H9 (cell line): ENCODE results near the gene MMEL1. TPM values are rescaled to one million over a fixed set of nuclear protein-coding genes. Genes with fewer than 3 reads are reported as not detected.

Experiments
- DNase-seq: peaks from one replicate; pipeline ENCODE4 v3.0.0-alpha.2; 2017
- H2AFZ ChIP-seq: one replicate; pipeline ENCODE4 v1.6.1; 2013; ENCODE audit warnings: mild to moderate bottlenecking, low read length, control low read depth, moderate library complexity
- H2AK5ac ChIP-seq: 2 replicates; pipeline ENCODE4 v1.6.1; 2013; ENCODE audit warnings: low read length, control low read depth, mixed read lengths; ENCODE audit not compliant: insufficient read length
- H2BK120ac ChIP-seq: one replicate; pipeline ENCODE4 v1.6.1; 2013; ENCODE audit warnings: low read depth, mild to moderate bottlenecking, low read length, control low read depth, inconsistent platforms; ENCODE audit not compliant: poor library complexity, severe bottlenecking
- H2BK12ac ChIP-seq: 2 replicates; pipeline ENCODE4 v1.6.1; 2013; ENCODE audit warnings: low read length, control low read depth, mixed read lengths, low read depth; ENCODE audit not compliant: insufficient read length
- H2BK15ac ChIP-seq: 2 replicates; pipeline ENCODE4 v1.6.1; 2013; ENCODE audit warnings: low read depth, low read length, control low read depth
- H2BK20ac ChIP-seq: one replicate; pipeline ENCODE4 v1.6.1; 2013; ENCODE audit warnings: low read depth, mild to moderate bottlenecking, low read length, control low read depth, inconsistent platforms; ENCODE audit not compliant: poor library complexity, severe bottlenecking
- H2BK5ac ChIP-seq: 2 replicates; pipeline ENCODE4 v1.6.1; 2013; ENCODE audit warnings: low read length, control low read depth, mixed read lengths; ENCODE audit not compliant: insufficient read length
- H3K14ac ChIP-seq: 2 replicates; pipeline ENCODE4 v1.6.1; 2013; ENCODE audit warnings: low read length, control low read depth; ENCODE audit not compliant: insufficient read depth
- H3K18ac ChIP-seq: 2 replicates; pipeline ENCODE4 v1.6.1; 2013; ENCODE audit warnings: low read depth, mild to moderate bottlenecking, mixed read lengths, low read length, control low read depth; ENCODE audit not compliant: insufficient read length
- H3K23ac ChIP-seq: 2 replicates; pipeline ENCODE4 v1.6.1; 2013; ENCODE audit warnings: low read length, control low read depth, mixed read lengths, low read depth; ENCODE audit not compliant: insufficient read length
- H3K23me2 ChIP-seq: 2 replicates; pipeline ENCODE4 v1.6.1; 2013; ENCODE audit warnings: low read depth, mild to moderate bottlenecking, mixed read lengths, low read length, control low read depth; ENCODE audit not compliant: insufficient read length, poor library complexity, severe bottlenecking
- H3K27ac ChIP-seq: 2 replicates; pipeline ENCODE4 v1.5.1; 2013; ENCODE audit warnings: low read length, control low read depth, mixed read lengths, low read depth; ENCODE audit not compliant: insufficient read length
- H3K27me3 ChIP-seq: 2 replicates; pipeline ENCODE4 v1.6.1; 2013; ENCODE audit warnings: low read length, control low read depth, inconsistent platforms; ENCODE audit not compliant: insufficient read depth
- H3K4ac ChIP-seq: 2 replicates; pipeline ENCODE4 v1.6.1; 2013; ENCODE audit warnings: low read depth, mild to moderate bottlenecking, control low read depth, inconsistent platforms, low read length, moderate library complexity
- H3K4me1 ChIP-seq: 2 replicates; pipeline ENCODE4 v1.6.1; 2013; ENCODE audit warnings: low read length, control low read depth, inconsistent platforms; ENCODE audit not compliant: insufficient read depth
- H3K4me2 ChIP-seq: 2 replicates; pipeline ENCODE4 v1.6.1; 2013; ENCODE audit warnings: low read length, control low read depth, mixed read lengths; ENCODE audit not compliant: insufficient read length, insufficient read depth
- H3K56ac ChIP-seq: 2 replicates; pipeline ENCODE4 v1.6.1; 2013; ENCODE audit warnings: low read depth, mild to moderate bottlenecking, mixed read lengths, low read length, control low read depth; ENCODE audit not compliant: insufficient read length
- H3K79me1 ChIP-seq: 2 replicates; pipeline ENCODE4 v1.6.1; 2013; ENCODE audit warnings: low read depth, mild to moderate bottlenecking, moderate library complexity, low read length, control low read depth, inconsistent platforms; ENCODE audit not compliant: insufficient read depth, poor library complexity, severe bottlenecking
- H3K79me2 ChIP-seq: 2 replicates; pipeline ENCODE4 v1.6.1; 2013; ENCODE audit warnings: low read length, control low read depth, inconsistent platforms; ENCODE audit not compliant: insufficient read depth
- H3K9ac ChIP-seq: 2 replicates; pipeline ENCODE4 v1.6.1; 2013; ENCODE audit warnings: low read length, control low read depth, mixed read lengths; ENCODE audit not compliant: insufficient read length; ENCODE audit errors: extremely low read depth
- H3K9me3 ChIP-seq: one replicate; pipeline ENCODE4 v1.6.1; 2013; ENCODE audit warnings: low read depth, low read length, inconsistent platforms; ENCODE audit not compliant: control insufficient read depth
- H3T11ph ChIP-seq: one replicate; pipeline ENCODE4 v1.6.1; 2013; ENCODE audit warnings: mild to moderate bottlenecking, low read length, control low read depth, inconsistent platforms
- H4K20me1 ChIP-seq: one replicate; pipeline ENCODE4 v1.6.1; 2013; ENCODE audit not compliant: control insufficient read depth, insufficient read length, insufficient read depth
- H4K5ac ChIP-seq: 2 replicates; pipeline ENCODE4 v1.6.1; 2013; ENCODE audit warnings: low read depth, mild to moderate bottlenecking, mixed read lengths, low read length, control low read depth; ENCODE audit not compliant: insufficient read length
- H4K8ac ChIP-seq: replicated peaks from 2 replicates; pipeline ENCODE4 v1.6.1; 2013; ENCODE audit warnings: low read length, control low read depth, mixed read lengths, low read depth; ENCODE audit not compliant: insufficient read length
- H4K91ac ChIP-seq: 2 replicates; pipeline ENCODE4 v1.6.1; 2013; ENCODE audit warnings: low read depth, mild to moderate bottlenecking, moderate library complexity, mixed read lengths, low read length, control low read depth; ENCODE audit not compliant: insufficient read length
- H3K27ac Mint-ChIP-seq, 3 experiments: 2 replicates in 2 of 3; 3 replicates in 1 of 3; pipeline ENCODE4 v1.8.0; 2020 to 2021; ENCODE audit warnings: mixed read lengths in 3 of 3, mild to moderate bottlenecking in 1 of 3, moderate library complexity in 1 of 3
- H3K27me3 Mint-ChIP-seq: 2 replicates; pipeline ENCODE4 v1.8.0; 2021; ENCODE audit warnings: low read depth, mild to moderate bottlenecking, moderate library complexity, mixed read lengths
- H3K36me3 Mint-ChIP-seq, 3 experiments: 2 replicates in 2 of 3; 3 replicates in 1 of 3; pipeline ENCODE4 v1.8.0; 2020 to 2021; ENCODE audit warnings: low read depth in 3 of 3, mixed read lengths in 3 of 3; ENCODE audit not compliant: insufficient read depth in 1 of 3
- H3K4me1 Mint-ChIP-seq, 2 experiments: 2 replicates each; pipeline ENCODE4 v1.8.0; 2020; ENCODE audit warnings: mixed read lengths in 2 of 2
- H3K4me3 Mint-ChIP-seq, 2 experiments: 2 replicates in 1 of 2; 3 replicates in 1 of 2; pipeline ENCODE4 v1.8.0; 2020 to 2021; ENCODE audit warnings: mild to moderate bottlenecking in 2 of 2, mixed read lengths in 2 of 2, moderate library complexity in 1 of 2
- H3K9me3 Mint-ChIP-seq, 2 experiments: 2 replicates in 1 of 2; 3 replicates in 1 of 2; pipeline ENCODE4 v1.8.0; 2020; ENCODE audit warnings: mild to moderate bottlenecking in 2 of 2, mixed read lengths in 2 of 2, moderate library complexity in 1 of 2
- CTCF ChIP-seq: fragments of 200-600 bp; sonication (generic); conservative IDR thresholded peaks from 3 replicates; pipeline ENCODE4 v1.8.0; 2021; ENCODE audit warnings: antibody characterized with exemption, mild to moderate bottlenecking
- WGBS: extraction: QIAGEN DNeasy Blood & Tissue Kit; methylation state at CpG from one replicate; pipeline ENCODE4 v1.1.7; 2013; ENCODE audit warnings: missing lambda C conversion rate, low lambda C conversion rate, mixed read lengths; ENCODE audit not compliant: insufficient read length; ENCODE audit errors: extremely low coverage; 5-methylcytosine and 5-hydroxymethylcytosine counted together
- total RNA-seq: library from RNA; stranded (reverse); gene quantifications from 2 replicates; pipeline ENCODE4 v1.2.1, GENCODE V29; 2021

MMEL1 gene
- total RNA-seq, 1 experiment from 2014 or later = 0.42 TPM

- H3T11ph ChIP-seq = no peak overlapping the region
- H2BK20ac ChIP-seq = no peak overlapping the region
- Mint-ChIP-seq H3K4me1 (no peaks in the 10 kb centered on the region), H3K9me3 (peaks cover 0 to 4% of the 10 kb centered on the region in 2 experiments; a peak in 1 of 5 replicates), H3K36me3 (no peaks in the 10 kb centered on the region), H3K27me3 (peaks cover 22% of the 10 kb centered on the region), H3K4me3 (no peak overlapping the region), H3K27ac (no peak overlapping the region)
- no peak overlapping the region for H4K8ac ChIP-seq
- no peak overlapping the region for H3K4ac ChIP-seq
- no peak overlapping the region for H3K18ac ChIP-seq
- no peaks in the 10 kb centered on the region for H3K79me2 ChIP-seq
- H4K91ac ChIP-seq = no peak overlapping the region
- no peak overlapping the region for H3K23ac ChIP-seq
- no peak overlapping the region for H3K56ac ChIP-seq
- no peak overlapping the region for H2BK120ac ChIP-seq
- H3K4me1 ChIP-seq = no peaks in the 10 kb centered on the region
- H2BK12ac ChIP-seq = no peak overlapping the region
- no peak overlapping the region for H3K4me2 ChIP-seq
- no peak overlapping the region for H2BK5ac ChIP-seq
- H3K9ac ChIP-seq = no peak overlapping the region
- no peaks in the 10 kb centered on the region for H4K20me1 ChIP-seq
- no CpG with 5 or more reads among the region's 48 CpGs for WGBS
- no peak overlapping the region for H3K14ac ChIP-seq
- H2BK15ac ChIP-seq = no peak overlapping the region
- H3K27me3 ChIP-seq = no peaks in the 10 kb centered on the region
- H2AK5ac ChIP-seq = no peak overlapping the region
- no peak for DNase-seq
- H3K27ac ChIP-seq = no peak overlapping the region
- H2AFZ ChIP-seq = no peak overlapping the region
- no peak for TF ChIP-seq CTCF
- no peaks in the 10 kb centered on the region for H3K23me2 ChIP-seq
- no peaks in the 10 kb centered on the region for H3K79me1 ChIP-seq
- H4K5ac ChIP-seq = no peak overlapping the region
- H3K9me3 ChIP-seq = no peaks in the 10 kb centered on the region
Observed at GRCh38 chr1:2605509-2606395, 27.1 kb downstream of the MMEL1 start.
